Activated CD4-positive, alpha-beta T cell treated with anti-CD3 and anti-CD28 coated beads, Interleukin-2, amount 10 ng/mL, durations not matched to agents 7 days and 5 days (primary cell): ENCODE data around the gene BMPR1B. TPM values are rescaled to one million over a fixed set of nuclear protein-coding genes. Genes with fewer than 3 reads are reported as not detected.

ENCODE experiments used
- CTCF ChIA-PET: fragments of 350-600 bp; sonication (Branson Sonifier 250); formaldehyde crosslinking; loops from one replicate; lab custom pipeline; 2021; ENCODE audit warnings: antibody characterized with exemption; lab: Charles Lee
- POLR2A ChIA-PET: fragments of 350-600 bp; sonication (Branson Sonifier 250); formaldehyde crosslinking; loops from one replicate; lab custom pipeline; 2021; ENCODE audit warnings: antibody characterized with exemption; lab: Charles Lee
- DNase-seq: peaks from one replicate; pipeline ENCODE4 v3.0.0-alpha.2; 2020
- H3K27ac Mint-ChIP-seq: one replicate; pipeline ENCODE4 v1.8.0; 2021; ENCODE audit warnings: mild to moderate bottlenecking, moderate library complexity, mixed read lengths
- H3K27me3 Mint-ChIP-seq: one replicate; pipeline ENCODE4 v1.8.0; 2021; ENCODE audit warnings: mixed read lengths
- H3K36me3 Mint-ChIP-seq: one replicate; pipeline ENCODE4 v1.8.0; 2021; ENCODE audit warnings: low read depth, mixed read lengths
- H3K4me1 Mint-ChIP-seq: one replicate; pipeline ENCODE4 v1.8.0; 2021; ENCODE audit warnings: mixed read lengths
- H3K4me3 Mint-ChIP-seq: one replicate; pipeline ENCODE4 v1.8.0; 2021; ENCODE audit warnings: mild to moderate bottlenecking, moderate library complexity, mixed read lengths
- H3K9me3 Mint-ChIP-seq: one replicate; pipeline ENCODE4 v1.8.0; 2021; ENCODE audit warnings: mixed read lengths
- total RNA-seq, 2 experiments: library from RNA; stranded (reverse); gene quantifications; one replicate each; pipeline ENCODE4 v1.2.3, GENCODE V29; 2021

The BMPR1B gene
- total RNA-seq, 2 experiments from 2014 or later, result not detected

DNA sequence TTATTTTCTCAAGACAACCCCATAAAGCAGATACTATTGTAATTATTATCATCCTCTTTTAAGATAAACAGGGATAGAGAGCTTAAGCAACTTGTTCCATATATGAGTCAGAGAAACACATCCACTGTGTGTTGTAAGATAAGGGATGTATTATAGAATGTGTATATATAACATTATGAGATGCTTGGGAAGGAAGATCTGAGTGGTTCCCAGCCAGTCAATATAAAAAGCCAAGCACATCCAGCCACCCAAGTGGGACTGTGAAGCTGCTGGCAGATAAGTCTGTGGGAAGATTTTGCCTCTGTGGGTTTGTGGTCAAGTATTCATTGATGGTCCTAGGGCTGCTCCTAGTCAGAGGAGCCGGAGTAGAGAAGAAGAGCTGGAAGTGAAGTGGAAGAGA lies 16.5 kb upstream of the BMPR1B start:
- POLR2A ChIA-PET, result no interaction called here
- Mint-ChIP-seq H3K36me3 (no peaks in the 10 kb centered on the region), H3K27me3 (peaks cover 4% of the 10 kb centered on the region), H3K9me3 (no peaks in the 10 kb centered on the region), H3K27ac (no peak overlapping the region), H3K4me3 (no peak overlapping the region), H3K4me1 (no peaks in the 10 kb centered on the region)
- DNase-seq, result no peak
- CTCF ChIA-PET, result no interaction called here

DNA sequence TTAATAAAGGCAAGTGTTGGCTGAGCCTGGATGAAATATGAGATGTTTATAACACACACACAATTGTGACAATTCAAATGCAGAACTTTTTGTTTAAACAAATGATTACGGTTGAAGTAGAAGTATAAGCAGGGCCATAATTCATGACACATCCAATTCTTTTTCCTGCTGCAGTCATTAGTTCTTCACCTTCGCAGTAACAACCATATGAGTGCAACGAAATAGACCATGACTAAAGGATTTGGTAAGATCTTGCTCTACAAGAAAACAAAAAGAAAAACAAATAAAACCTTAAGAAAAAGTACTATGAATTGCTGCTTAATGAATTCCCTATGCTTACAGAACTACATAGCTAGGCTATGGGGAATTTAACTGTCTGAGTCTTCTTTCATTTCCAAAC lies 13.9 kb upstream of the BMPR1B start:
- no peaks in the 10 kb centered on the region for H3K36me3 Mint-ChIP-seq
- H3K4me1 Mint-ChIP-seq, result no peaks in the 10 kb centered on the region
- H3K9me3 Mint-ChIP-seq, result no peaks in the 10 kb centered on the region
- H3K27me3 Mint-ChIP-seq, result peaks cover 8% of the 10 kb centered on the region
- POLR2A ChIA-PET, result no interaction called here
- CTCF ChIA-PET, result no interaction called here
- H3K27ac Mint-ChIP-seq, result no peak overlapping the region
- no peak overlapping the region for H3K4me3 Mint-ChIP-seq
- no peak for DNase-seq

DNA sequence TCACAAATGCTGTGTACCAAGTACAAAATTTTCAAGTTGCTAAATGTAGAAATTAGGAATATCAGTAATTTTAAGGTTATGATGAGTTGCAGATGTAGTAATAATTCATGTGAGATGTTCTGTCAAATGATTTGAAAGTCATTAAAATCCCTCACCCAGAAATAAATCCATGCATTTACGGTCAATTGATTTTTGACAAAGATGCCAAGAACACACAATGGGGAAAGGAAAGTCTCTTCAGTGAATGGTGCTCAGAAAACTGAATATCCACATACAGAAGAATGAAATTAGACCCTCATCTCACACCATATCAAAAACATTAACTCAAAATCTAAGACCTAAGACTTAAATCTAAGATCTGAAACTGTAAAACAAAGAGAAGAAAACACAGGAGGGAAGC lies 12.9 kb upstream of the BMPR1B start:
- no peak overlapping the region for H3K27ac Mint-ChIP-seq
- H3K9me3 Mint-ChIP-seq, result no peaks in the 10 kb centered on the region
- H3K27me3 Mint-ChIP-seq, result peaks cover 10% of the 10 kb centered on the region
- DNase-seq, result no peak
- ChIA-PET CTCF (no interaction called here), POLR2A (no interaction called here)
- H3K4me1 Mint-ChIP-seq, result no peaks in the 10 kb centered on the region
- no peaks in the 10 kb centered on the region for H3K36me3 Mint-ChIP-seq
- H3K4me3 Mint-ChIP-seq, result no peak overlapping the region

DNA sequence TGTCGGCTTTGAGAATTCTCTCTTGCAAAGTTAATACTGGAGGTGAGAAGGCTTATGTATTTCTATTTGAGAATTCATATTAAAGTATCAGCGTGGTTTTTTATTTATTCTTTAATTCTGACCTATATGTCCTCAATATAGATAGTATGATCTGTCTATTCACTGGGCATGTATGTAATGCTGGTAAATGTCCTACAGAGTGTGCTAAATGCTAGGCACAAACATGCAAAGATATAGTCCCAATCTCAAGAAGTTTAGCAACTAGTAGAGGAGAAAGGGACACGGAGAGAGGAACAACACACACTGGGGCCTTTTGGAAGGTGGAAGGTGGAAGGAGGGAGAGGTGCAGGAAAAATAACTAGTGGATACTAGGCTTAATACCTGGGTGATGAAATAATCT lies 11.0 kb upstream of the BMPR1B start:
- H3K9me3 Mint-ChIP-seq, result no peaks in the 10 kb centered on the region

DNA sequence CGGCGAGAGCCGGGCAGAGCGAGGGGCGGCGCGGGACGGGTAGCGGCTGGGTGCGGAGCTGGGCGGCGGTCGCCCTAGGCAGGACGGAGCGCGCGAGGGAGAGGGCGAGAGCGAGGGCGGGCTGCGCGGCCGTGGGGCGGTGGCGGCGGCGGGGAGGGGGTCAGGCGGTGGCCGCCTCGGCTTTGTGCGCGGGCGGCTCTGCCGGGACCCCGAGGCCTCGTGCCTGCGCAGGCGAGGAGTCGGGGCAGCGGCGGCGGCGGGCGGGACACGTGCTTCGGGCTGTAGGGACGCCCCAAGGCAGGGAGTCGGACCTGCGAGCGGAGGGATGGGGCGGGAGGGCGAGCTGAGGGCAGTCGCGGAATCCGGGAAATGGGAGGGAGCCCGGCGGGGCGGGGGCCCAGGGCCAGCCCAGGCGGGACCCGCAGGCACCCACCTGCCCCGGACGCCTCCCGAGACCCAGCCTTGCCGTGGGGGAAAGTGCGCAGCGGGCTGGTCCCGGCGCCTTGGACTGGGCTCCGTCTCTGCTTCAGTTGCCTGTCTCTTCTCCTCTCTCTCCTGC lies 465 bp downstream of the BMPR1B start:
- DNase-seq, result no peak
- ChIA-PET POLR2A (no interaction called here), CTCF (no interaction called here)
- Mint-ChIP-seq H3K27ac (no peak overlapping the region), H3K4me1 (peaks cover 9% of the 10 kb centered on the region), H3K9me3 (no peaks in the 10 kb centered on the region), H3K36me3 (no peaks in the 10 kb centered on the region), H3K4me3 (peak overlapping the region; percentile 20), H3K27me3 (peaks cover 71% of the 10 kb centered on the region)

More for the DNA sequence above, 11.0 kb upstream of the BMPR1B start:
- no peak for DNase-seq
- Mint-ChIP-seq H3K27me3 (peaks cover 13% of the 10 kb centered on the region), H3K27ac (no peak overlapping the region), H3K36me3 (no peaks in the 10 kb centered on the region), H3K4me3 (no peak overlapping the region), H3K4me1 (no peaks in the 10 kb centered on the region)
- CTCF ChIA-PET, result no interaction called here
- POLR2A ChIA-PET, result no interaction called here

DNA sequence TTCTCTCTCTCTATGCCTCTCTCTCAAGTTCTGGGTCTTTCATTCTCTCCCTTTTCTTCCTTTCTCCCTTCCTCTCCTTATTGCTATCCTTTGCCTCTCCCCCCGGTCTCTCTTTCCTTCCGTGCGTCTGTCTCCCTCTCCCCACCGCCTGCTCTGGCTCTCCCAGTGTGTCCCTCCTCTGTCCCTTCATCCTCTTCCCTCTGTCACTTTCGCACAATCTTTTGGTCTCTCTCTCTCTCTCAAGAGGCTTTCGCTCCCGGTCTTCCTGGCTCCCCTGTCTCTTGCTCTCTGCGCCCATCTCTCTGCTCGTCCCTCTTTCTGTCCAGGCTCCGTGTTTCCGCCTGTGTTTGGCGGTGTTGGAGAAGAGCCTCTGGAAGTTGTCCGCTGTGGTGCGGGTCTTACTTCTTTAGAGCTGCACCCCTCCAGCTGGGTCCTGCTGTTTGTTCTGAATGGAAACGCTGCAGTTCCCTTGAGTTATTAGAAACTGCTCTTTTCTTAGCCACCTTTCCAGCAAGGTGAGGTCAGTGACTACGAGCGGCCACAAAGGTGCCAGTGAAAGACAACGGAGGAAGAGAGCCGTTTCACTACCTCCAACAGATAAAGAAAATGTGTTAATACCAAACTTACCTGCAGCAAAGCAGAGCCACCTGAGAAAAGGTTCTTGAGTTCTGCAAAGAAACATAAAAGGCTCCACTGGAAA lies 1.1 kb downstream of the BMPR1B start:
- CTCF ChIA-PET, result no interaction called here
- peaks cover 69% of the 10 kb centered on the region for H3K27me3 Mint-ChIP-seq
- H3K4me3 Mint-ChIP-seq, result peak overlapping the region; percentile 20
- no peak overlapping the region for H3K27ac Mint-ChIP-seq
- no peak for DNase-seq
- POLR2A ChIA-PET, result no interaction called here
- peaks cover 9% of the 10 kb centered on the region for H3K4me1 Mint-ChIP-seq
- no peaks in the 10 kb centered on the region for H3K9me3 Mint-ChIP-seq
- H3K36me3 Mint-ChIP-seq, result no peaks in the 10 kb centered on the region

DNA sequence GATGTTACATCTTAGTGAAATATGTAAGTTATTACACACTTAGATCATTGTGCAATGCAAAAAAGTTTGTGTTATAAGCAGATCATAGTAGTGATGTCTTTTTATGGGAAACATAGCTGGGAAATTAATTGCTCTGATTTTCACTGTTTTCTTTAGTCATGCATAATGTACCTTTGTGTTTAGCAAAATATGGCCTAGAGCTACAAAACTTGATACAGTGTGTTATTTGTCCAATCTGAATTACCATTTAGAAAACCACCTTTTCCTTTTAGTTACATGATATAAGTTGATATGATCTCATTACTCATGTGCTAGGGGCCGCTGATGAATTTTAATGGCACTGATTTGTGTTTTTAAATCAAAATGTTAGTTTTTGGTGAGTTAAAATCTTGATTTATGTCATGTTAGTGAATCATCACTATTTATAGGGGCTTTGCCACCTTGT lies 2.0 kb downstream of the BMPR1B start:
- ChIA-PET POLR2A (no interaction called here), CTCF (no interaction called here)
- peaks cover 9% of the 10 kb centered on the region for H3K4me1 Mint-ChIP-seq
- DNase-seq, result no peak
- H3K27ac Mint-ChIP-seq, result no peak overlapping the region
- H3K4me3 Mint-ChIP-seq, result no peak overlapping the region
- H3K36me3 Mint-ChIP-seq, result no peaks in the 10 kb centered on the region
- H3K9me3 Mint-ChIP-seq, result no peaks in the 10 kb centered on the region
- H3K27me3 Mint-ChIP-seq, result peaks cover 68% of the 10 kb centered on the region

DNA sequence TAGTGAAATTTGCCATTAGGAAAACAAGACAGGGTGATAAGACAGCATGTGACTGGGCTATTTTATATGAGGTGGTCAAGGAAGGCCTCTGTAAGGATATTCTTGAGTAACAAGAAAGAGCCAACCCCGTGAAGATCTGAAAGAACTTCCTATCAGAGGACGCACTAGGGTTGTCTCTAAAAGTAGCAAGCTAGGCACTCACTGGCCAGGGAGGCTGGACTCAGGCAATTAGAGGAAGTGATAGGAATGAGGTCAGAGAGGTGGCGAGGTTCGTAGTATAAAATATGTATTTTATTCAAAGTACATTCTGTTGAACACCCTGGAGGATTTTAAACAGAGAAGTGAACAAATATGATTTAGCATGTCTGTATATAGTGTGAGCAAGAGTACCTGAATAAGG lies 4.6 kb downstream of the BMPR1B start:
- Mint-ChIP-seq H3K4me3 (no peak overlapping the region), H3K4me1 (peaks cover 7% of the 10 kb centered on the region), H3K27ac (no peak overlapping the region), H3K9me3 (no peaks in the 10 kb centered on the region), H3K27me3 (peaks cover 50% of the 10 kb centered on the region), H3K36me3 (no peaks in the 10 kb centered on the region)
- POLR2A ChIA-PET, result no interaction called here
- CTCF ChIA-PET, result no interaction called here
- DNase-seq, result no peak

DNA sequence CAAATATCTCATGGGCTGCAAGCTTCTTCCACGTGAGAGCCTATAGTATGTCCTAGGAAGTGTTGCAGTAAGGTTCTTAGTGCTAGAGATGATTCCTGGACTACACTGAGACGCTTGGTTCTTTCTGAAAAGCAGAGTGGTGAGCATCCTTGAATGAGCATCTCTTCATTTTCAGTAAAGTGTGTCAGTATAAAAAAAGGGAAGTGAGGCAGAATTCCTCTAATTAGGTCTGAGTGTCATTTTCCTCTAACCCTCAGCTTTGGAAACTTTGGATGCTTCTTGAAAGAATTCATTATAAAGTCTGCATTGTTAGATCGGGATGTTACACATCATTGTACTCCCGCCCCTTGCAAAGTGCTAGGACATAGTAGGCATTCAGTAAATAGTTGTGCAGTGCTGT lies 5.2 kb downstream of the BMPR1B start:
- DNase-seq, result no peak
- ChIA-PET CTCF (no interaction called here), POLR2A (no interaction called here)
- H3K36me3 Mint-ChIP-seq, result no peaks in the 10 kb centered on the region
- no peaks in the 10 kb centered on the region for H3K9me3 Mint-ChIP-seq
- peaks cover 5% of the 10 kb centered on the region for H3K4me1 Mint-ChIP-seq
- H3K27ac Mint-ChIP-seq, result no peak overlapping the region
- peaks cover 47% of the 10 kb centered on the region for H3K27me3 Mint-ChIP-seq
- H3K4me3 Mint-ChIP-seq, result no peak overlapping the region

DNA sequence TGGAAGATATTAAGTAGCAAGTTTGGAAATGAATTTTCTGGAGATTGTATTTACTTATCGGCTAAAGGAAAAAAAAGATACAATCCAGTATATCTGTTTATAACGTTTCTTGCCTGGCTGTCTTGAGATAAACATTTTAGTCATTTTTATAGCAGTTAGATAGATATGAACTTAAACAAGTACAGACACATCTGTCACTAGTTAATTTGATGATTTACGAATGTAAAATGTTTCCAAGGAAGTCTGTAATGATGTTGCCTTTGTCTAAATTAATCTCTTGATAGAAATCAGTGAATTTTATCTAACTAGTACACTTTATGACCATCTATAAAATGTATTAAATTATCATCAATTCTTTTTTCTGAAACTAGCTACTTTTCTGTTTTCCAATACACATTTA lies 5.7 kb downstream of the BMPR1B start:
- CTCF ChIA-PET, result no interaction called here

DNA sequence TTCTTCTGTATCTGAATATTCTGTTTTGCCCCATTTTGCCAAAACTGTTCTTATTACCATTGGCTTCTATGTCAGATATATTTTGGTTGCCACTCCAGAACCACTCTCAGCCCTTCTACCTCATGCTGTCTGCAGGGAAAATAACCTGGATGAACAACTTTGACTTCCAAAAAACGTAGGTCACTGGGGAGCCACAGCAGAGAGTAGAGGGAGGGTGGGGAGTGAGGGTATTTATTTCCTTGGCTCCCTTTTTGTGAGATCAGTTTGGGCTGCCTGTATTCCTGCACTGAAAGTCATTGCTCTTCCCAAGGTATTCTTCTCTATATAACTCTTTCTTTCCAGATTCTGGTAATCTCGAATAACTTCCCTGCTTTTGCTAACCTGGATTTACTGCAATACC lies 6.3 kb downstream of the BMPR1B start:
- no peak for DNase-seq

More for the DNA sequence above, 5.7 kb downstream of the BMPR1B start:
- DNase-seq, result no peak
- peaks cover 5% of the 10 kb centered on the region for H3K4me1 Mint-ChIP-seq
- POLR2A ChIA-PET, result no interaction called here
- no peak overlapping the region for H3K4me3 Mint-ChIP-seq
- no peaks in the 10 kb centered on the region for H3K9me3 Mint-ChIP-seq
- peaks cover 49% of the 10 kb centered on the region for H3K27me3 Mint-ChIP-seq
- H3K36me3 Mint-ChIP-seq, result no peaks in the 10 kb centered on the region
- no peak overlapping the region for H3K27ac Mint-ChIP-seq

DNA sequence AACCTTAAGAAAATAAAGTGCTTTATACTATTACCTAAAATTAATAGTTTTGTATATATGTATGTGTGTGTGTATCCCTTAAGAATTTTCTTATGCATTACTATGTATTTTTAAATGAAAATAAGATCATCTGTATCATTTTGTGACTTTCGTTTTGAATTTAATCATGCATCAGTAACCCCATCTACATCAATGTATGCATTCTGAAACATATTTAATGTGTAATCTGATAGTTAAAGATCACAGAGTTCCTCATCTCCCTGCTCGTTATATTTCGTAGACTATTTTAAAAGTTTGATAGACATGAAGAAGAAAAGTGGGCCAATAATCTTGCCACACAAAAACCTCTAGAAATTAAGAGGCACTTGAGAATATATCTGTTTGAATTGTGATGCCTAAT lies 7.4 kb downstream of the BMPR1B start:
- DNase-seq, result no peak
- Mint-ChIP-seq H3K27me3 (peaks cover 34% of the 10 kb centered on the region), H3K27ac (no peak overlapping the region), H3K4me3 (no peak overlapping the region), H3K36me3 (no peaks in the 10 kb centered on the region), H3K9me3 (no peaks in the 10 kb centered on the region), H3K4me1 (no peaks in the 10 kb centered on the region)
- ChIA-PET POLR2A (no interaction called here), CTCF (no interaction called here)

More for the DNA sequence above, 6.3 kb downstream of the BMPR1B start:
- Mint-ChIP-seq H3K27me3 (peaks cover 45% of the 10 kb centered on the region), H3K9me3 (no peaks in the 10 kb centered on the region), H3K36me3 (no peaks in the 10 kb centered on the region), H3K27ac (no peak overlapping the region), H3K4me1 (no peaks in the 10 kb centered on the region), H3K4me3 (no peak overlapping the region)
- POLR2A ChIA-PET, result no interaction called here
- CTCF ChIA-PET, result no interaction called here

DNA sequence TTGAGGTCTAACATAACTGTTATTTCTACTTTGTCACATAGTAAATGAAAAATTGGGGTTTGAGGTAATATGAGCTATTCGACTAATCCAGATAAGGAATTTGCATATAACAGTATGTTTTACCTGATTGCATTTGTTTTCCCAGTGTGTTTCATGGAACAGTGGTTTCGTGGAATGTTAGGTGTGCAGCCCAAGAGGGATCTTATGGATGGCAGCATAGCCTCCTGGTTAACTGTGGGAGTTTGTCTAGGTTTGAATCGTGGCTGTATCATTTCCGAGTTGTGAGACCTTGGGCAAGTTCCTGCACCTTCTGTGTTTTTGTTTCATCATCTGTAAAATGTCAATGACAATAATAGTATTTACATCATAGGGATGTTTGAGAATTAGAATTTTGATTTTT lies 7.9 kb downstream of the BMPR1B start:
- Mint-ChIP-seq H3K27ac (no peak overlapping the region), H3K27me3 (peaks cover 31% of the 10 kb centered on the region), H3K36me3 (no peaks in the 10 kb centered on the region), H3K4me3 (no peak overlapping the region), H3K4me1 (no peaks in the 10 kb centered on the region), H3K9me3 (no peaks in the 10 kb centered on the region)
- no peak for DNase-seq
- ChIA-PET CTCF (no interaction called here), POLR2A (no interaction called here)

DNA sequence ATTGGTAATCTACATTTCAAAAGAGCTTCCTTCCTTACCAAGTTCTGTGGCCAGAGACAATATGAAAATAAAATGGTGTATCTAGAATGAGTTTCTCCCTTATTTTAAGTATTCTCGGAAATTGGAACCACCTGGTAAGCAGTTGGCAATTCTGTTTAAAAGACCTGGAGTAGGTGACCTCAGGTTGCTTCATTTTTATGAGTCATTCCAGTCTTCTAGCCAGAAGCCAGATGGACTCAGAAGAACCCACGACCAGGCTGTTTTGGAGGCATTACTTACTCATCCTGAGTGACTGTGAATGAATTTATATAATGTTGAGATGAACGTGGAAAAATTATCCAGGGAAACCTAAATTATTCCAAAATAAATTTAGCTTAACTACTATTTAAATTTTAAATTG lies 9.1 kb downstream of the BMPR1B start:
- H3K27me3 Mint-ChIP-seq, result peaks cover 21% of the 10 kb centered on the region
- ChIA-PET CTCF (no interaction called here), POLR2A (no interaction called here)

More for the DNA sequence above, 9.1 kb downstream of the BMPR1B start:
- no peak for DNase-seq
- Mint-ChIP-seq H3K4me1 (no peaks in the 10 kb centered on the region), H3K36me3 (no peaks in the 10 kb centered on the region), H3K4me3 (no peak overlapping the region), H3K9me3 (no peaks in the 10 kb centered on the region), H3K27ac (no peak overlapping the region)
